Stimulated activated effector memory CD8-positive, alpha-beta T cell treated with anti-CD3 and anti-CD28 coated beads, Interleukin-12 subunit alpha, Interleukin-12 subunit beta, amount 100 ng/mL, for 72 hours (primary cell): ENCODE measurements around the gene ZNF883.
"Not testable (repeated sequence)": the region's sequence is repeated elsewhere in the genome, so short reads cannot be mapped to it uniquely, and the experiment has no call there.

Experiments used
- ATAC-seq: fragments of 150-1000 bp; cut with Tn5 transposase; 2 replicates; pipeline ENCODE4 v1.10.0; 2021
- DNase-seq, 2 donors: peaks; one replicate each; pipeline ENCODE4 v3.0.0; 2021 to 2022; ENCODE audit warnings: low spot score in 2 of 2
- H3K27ac Mint-ChIP-seq: one replicate; pipeline ENCODE4 v1.8.0; 2022; ENCODE audit warnings: mild to moderate bottlenecking, mixed read lengths
- H3K36me3 Mint-ChIP-seq: one replicate; pipeline ENCODE4 v1.8.0; 2022; ENCODE audit warnings: mild to moderate bottlenecking, mixed read lengths
- H3K4me1 Mint-ChIP-seq: one replicate; pipeline ENCODE4 v1.8.0; 2022; ENCODE audit warnings: mixed read lengths
- H3K4me3 Mint-ChIP-seq: one replicate; pipeline ENCODE4 v1.8.0; 2022; ENCODE audit warnings: mild to moderate bottlenecking, mixed read lengths
- H3K9me3 Mint-ChIP-seq: one replicate; pipeline ENCODE4 v1.8.0; 2022; ENCODE audit warnings: mixed read lengths

Gene ZNF883

DNA sequence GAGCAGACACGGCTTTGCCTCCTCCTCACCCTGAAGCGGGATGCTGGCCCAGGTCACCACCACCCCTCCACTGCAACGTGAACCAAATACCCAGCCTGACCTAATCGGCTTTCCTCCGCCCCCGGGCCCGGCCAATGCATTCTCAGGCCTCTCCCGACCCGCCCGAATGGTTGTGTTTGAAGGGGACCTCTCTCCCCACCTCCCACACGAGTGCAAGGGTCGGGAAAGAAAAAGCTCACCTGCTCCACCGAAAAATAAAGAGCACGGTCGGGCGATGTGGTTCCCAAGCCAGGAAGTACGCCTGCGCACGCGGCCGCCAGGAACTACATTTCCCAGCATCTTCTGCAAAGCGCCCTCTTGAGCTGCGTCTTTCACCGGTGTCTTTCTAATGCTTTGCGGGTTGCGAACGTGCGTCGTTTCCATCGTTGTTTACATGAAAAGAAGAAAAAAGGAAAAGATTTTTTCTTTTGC, at the start of gene ZNF883:
Gene ZNF883 (minus strand): TSS at position 282 of the 471 bp plus-strand sequence.
- Mint-ChIP-seq H3K9me3 (peaks cover 16% of the 10 kb centered on the region), H3K27ac (no peak within 1 kb of the TSS), H3K4me3 (peak within 1 kb of the TSS; percentile 69), H3K36me3 (no peaks in the 10 kb centered on the region), H3K4me1 (no peaks in the 10 kb centered on the region)
- no peak for DNase-seq
- ATAC-seq = peak; percentile 58

DNA sequence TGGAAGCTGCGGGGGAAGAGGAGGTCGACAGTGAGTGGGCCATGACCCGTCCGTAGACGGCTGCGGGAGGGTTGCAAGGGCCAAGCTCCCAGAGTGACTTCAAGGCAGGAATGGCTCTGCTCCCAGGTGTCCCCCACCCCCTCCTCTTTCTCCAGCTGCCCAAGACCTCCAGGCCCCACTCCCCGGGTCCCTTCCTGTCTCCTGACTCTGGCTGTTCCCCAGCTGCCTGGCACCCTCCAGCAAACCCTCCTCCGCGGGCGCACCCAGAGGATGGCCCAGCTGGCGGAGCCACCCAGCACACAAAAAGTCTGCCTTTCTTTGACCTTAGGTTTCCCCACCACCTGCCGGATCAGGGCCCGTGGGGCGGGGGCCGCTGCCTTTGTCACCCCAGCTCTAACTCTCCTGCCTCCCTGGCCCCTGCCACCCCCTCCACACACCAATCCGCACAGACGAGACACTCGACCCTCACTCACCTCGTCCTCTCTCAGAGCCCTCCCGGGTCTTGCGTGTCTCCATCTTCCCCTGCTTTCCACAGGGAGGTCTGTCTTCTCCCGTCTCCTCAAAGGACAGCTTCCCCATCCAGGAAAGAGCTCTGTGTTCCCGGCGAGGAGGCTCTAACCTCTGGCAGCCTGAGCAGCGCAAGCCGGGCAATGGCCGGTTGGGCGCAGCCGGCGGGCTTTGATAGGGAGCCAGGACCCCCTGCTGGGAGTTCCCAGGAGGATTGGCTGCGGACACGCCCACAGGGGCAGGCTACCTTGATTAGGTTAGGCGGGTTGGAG, 49.3 kb upstream of the ZNF883 start:
- not testable (repeated sequence) for H3K9me3 Mint-ChIP-seq, H3K4me3 Mint-ChIP-seq, ATAC-seq, H3K36me3 Mint-ChIP-seq, H3K27ac Mint-ChIP-seq, H3K4me1 Mint-ChIP-seq
- DNase-seq = peak in 1 of 2 donors; percentile 20

DNA sequence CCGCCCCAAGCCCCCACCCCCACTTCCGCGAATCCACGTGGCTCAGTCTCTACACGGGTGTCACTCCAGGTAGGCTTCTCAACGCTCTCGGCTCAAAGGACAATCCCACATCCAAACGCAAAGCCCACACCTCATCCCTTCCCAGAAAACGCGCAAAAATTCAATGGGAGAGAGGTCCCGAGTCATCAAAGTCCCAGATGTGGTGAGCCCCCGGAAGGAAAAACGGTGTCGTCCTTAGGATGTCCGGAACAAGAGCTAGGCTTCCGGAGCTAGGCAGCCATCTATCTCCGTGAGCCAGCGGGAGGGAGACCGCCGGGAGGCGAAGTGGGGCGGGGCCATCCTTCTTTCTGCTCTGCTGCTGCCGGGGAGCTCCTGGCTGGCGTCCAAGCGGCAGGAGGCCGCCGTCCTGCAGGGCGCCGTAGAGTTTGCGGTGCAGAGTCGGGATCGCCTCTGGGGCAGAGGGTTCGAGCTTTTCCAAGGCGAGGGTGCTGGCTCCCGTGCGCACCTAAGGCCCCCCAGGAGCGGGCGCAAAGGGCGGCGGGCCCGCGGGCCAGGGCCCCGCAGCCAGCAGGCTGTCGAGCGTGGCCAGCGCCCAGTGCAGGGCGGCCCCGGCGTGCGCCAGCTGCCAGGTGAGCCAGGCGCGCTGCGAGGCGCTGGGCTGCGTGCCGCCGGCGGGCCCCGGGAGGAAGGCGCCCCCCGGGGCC, 47.7 kb upstream of the ZNF883 start:
- not testable (repeated sequence) for ATAC-seq, DNase-seq, H3K4me1 Mint-ChIP-seq, H3K27ac Mint-ChIP-seq, H3K9me3 Mint-ChIP-seq, H3K36me3 Mint-ChIP-seq
- peak overlapping the region; percentile 38 for H3K4me3 Mint-ChIP-seq

DNA sequence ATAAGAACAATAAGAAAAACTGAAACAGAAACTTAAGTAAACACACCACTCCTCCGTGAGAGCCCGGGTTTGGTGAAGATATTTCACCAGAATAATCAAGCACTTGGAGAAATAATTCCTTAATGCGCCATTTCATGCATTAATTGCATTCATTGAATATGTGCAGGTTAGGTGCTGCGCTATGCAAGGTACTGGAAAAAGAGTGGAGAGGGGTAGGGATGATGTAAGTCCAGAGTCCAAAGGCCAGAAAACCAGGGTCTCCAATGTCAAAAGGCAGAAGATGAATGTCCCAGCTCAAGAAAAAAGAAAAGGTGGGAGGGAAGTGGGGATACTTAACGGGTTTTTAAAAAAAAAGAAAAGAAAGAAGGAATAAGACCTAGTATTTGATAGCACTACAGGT, 45.2 kb upstream of the ZNF883 start:
- H3K9me3 Mint-ChIP-seq = no peaks in the 10 kb centered on the region
- H3K27ac Mint-ChIP-seq = no peak overlapping the region
- H3K36me3 Mint-ChIP-seq = no peaks in the 10 kb centered on the region
- no peak for DNase-seq
- no peak overlapping the region for H3K4me3 Mint-ChIP-seq
- no peaks in the 10 kb centered on the region for H3K4me1 Mint-ChIP-seq
- no peak for ATAC-seq

DNA sequence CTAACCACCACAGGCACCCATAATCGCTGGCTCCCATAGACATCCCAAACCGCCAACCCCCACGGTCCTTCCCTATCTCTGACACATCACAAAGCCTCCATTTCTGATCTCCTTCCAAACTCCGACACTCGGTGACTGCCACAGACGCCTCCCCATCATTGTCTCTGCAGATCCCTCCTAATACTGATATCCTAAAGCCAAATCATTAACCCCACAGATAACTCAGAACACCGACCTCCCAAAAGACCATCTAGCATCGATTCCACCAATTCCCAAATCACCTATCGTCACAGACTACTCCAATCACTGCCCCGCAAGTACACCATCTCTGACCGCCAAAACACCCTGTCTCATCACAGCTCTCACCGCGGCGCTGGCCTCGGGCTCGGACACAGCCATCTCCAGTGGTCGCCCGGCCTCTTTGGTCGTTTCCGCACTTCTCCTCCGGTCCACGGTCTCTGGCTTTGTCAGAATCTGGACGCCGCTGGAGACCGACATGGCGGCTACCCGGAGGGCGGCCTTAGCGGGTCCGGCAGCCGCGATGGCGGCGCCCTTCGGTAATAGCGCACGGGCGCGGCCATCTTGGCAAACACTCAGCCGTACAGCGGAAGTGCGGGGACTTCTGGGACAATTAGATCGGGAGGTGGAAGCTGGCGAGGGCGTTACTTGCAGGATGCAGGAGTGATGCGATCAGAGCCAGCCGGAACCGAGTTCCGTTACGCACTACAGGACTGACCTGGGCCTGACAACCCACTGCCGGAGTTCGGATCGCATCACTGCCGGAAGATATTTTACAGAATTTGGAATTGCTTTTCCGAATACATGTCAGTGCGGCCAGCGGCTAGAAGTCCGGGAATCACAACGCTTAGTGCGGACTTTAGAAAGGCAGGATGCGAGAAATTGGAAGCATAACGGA, 44.5 kb upstream of the ZNF883 start, which contains the start of gene ZFP37:
Gene ZFP37 (minus strand): TSS at position 534 of the 916 bp plus-strand sequence. CDS start 36 bp downstream, at position 498.
- DNase-seq (peak; percentile 71 to 86), ATAC-seq (peak; percentile 97)
- H3K27ac Mint-ChIP-seq = no peak within 1 kb of the TSS
- no peak within 1 kb of the TSS for H3K4me3 Mint-ChIP-seq
- no peaks in the 10 kb centered on the region for H3K36me3 Mint-ChIP-seq
- no peaks in the 10 kb centered on the region for H3K9me3 Mint-ChIP-seq
- no peaks in the 10 kb centered on the region for H3K4me1 Mint-ChIP-seq

DNA sequence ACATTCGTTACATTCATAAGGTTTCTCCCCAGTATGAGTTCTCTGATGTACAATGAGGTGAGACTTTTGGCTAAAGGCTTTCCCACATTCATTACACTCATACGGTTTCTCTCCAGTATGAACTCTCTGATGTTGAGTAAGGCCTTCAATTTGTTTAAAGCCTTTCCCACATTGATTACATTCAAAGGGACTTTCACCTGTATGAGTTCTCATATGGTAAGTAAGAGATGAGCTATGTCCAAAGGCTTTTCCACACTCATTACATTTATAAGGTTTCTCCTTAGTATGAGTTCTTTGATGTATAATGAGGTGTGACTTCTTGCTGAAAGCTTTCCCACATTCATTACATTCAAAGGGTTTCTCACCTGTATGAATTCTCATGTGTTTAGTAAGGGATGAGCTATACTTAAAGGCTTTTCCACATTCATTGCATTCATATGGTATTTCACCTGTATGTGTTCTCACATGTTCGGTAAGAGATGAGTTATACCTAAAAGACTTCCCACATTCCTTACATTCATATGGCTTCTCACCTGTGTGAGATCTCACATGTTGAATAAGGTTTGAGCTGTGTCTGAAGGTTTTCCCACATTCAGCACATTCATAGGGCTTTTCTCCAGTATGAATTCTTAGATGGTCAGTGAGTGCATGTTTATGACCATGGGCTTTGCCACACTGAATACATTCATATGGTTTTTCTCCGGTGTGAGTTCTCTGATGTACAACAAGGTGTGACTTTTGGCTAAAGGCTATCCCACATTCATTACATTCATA, 31.1 kb upstream of the ZNF883 start:
- H3K4me3 Mint-ChIP-seq = no peak overlapping the region
- DNase-seq (no peak), ATAC-seq (no peak)
- peaks cover 32% of the 10 kb centered on the region for H3K36me3 Mint-ChIP-seq
- H3K27ac Mint-ChIP-seq = no peak overlapping the region
- H3K4me1 Mint-ChIP-seq = no peaks in the 10 kb centered on the region
- H3K9me3 Mint-ChIP-seq = peaks cover 45% of the 10 kb centered on the region

DNA sequence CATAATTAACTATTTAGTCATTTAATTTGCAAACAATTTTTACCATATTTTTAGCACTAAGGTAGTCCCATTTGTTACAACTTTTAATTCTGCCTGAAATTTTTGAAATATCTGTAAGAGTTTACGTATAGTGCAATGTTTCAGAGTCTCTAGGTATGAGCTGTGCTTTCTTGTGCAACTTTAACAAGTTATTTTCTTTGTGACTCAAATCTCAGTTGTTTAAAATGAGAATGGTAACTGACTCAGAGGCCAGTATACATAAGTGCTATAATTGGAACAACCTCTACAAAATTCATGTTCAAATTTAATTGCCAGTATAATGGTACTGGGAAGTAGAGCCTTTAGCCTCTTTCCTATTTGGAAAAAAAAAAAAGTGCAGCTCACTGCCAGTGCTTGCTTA, 14.2 kb upstream of the ZNF883 start:
- Mint-ChIP-seq H3K9me3 (peaks cover 26% of the 10 kb centered on the region), H3K27ac (no peak overlapping the region), H3K4me1 (no peaks in the 10 kb centered on the region), H3K36me3 (no peaks in the 10 kb centered on the region), H3K4me3 (no peak overlapping the region)
- ATAC-seq = no peak
- no peak for DNase-seq

DNA sequence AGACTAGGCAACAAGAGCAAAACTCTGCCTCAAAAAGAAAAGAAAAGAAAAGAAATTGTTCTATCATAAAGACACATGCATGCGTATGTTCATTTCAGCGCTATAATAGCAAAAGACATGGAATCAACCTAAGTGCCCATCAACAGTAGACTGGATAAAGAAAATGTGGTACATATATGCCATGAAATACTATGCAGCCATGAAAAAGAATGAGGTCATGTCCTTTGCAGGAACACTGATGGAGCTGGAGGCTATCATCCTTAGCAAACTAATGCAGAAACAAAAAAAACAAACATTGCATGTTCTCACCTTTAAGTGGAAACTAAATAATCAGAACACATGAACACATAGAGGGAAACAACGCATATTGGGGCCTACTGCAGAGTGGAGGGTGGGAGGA, 6.3 kb upstream of the ZNF883 start:
- H3K4me1 Mint-ChIP-seq = no peaks in the 10 kb centered on the region
- no peaks in the 10 kb centered on the region for H3K36me3 Mint-ChIP-seq
- H3K4me3 Mint-ChIP-seq = no peak overlapping the region
- no peak for ATAC-seq
- no peak overlapping the region for H3K27ac Mint-ChIP-seq
- peaks cover 26% of the 10 kb centered on the region for H3K9me3 Mint-ChIP-seq
- DNase-seq = no peak

DNA sequence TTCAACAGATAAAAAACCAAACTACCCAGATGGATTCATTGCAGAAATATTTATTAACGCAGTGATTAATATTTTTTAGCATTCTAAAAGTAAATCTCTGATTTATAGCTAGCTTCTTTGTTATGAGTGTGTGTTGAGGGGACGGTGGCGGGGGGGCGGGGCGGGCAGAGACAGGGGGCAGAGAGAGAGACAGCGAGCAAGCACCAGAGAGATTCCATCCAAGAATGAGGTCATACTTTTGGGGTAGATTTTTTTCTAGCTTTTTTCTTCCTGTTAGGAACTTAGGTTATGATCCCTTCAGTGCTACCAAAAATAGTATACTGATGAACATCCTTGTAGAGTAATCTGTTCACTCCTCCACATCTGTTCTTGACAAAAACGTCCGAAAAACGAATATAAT, 500 bp upstream of the ZNF883 start:
- Mint-ChIP-seq H3K9me3 (peaks cover 16% of the 10 kb centered on the region), H3K27ac (no peak overlapping the region), H3K4me1 (no peaks in the 10 kb centered on the region), H3K36me3 (no peaks in the 10 kb centered on the region), H3K4me3 (peak overlapping the region; percentile 69)
- no peak for DNase-seq
- ATAC-seq = no peak

DNA sequence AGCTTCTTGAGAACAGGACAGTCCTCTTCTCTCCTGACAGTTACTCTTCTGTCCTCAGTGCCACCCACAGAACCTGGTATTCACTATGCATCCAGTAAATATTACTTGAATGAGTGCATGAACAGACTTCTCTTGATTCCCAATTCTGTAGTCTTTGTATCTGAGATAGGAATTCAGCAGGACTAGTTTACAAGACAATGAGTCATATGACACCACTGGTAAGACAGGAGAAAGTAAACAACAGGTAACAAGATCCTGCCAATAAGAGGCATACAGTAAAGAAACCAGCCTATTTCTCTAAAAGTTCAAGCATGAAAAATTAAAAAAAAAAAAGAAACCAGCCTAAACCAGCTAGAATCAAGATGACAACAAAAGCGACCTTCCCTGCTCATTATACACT, 6.2 kb downstream of the ZNF883 start:
- Mint-ChIP-seq H3K4me3 (no peak overlapping the region), H3K4me1 (no peaks in the 10 kb centered on the region), H3K27ac (no peak overlapping the region), H3K9me3 (peaks cover 24% of the 10 kb centered on the region), H3K36me3 (peaks cover 4% of the 10 kb centered on the region)
- no peak for DNase-seq
- no peak for ATAC-seq

DNA sequence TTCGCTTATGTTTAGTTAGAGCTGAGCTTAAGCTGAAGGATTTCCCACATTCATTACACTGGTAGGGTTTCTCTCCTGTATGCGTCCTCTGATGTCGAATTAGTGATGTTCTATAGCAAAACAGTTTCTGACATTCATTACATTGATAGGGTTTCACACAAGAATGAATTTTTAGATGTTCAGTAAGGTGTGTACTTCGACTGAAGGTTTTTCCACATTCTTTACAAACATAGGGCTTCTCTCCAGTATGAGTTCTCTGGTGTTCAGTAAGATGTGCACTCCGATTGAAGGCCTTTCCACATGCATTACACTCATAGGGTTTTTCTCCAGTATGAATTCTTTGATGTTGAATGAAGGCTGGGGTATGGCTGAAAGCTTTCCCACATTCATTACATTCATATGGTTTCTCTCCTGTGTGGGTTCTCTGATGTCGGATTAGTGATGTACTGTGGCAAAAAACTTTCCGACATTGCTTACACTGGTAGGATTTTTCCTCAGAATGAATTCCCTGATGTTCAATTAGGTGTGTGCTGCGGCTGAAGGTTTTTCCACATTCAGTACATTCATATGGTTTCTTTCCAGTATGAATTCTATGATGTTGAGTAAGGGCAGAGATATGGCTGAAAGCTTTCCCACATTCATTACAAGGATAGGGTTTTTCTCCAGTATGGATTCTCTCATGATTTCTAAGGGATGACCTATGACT, 14.6 kb downstream of the ZNF883 start:
- H3K4me3 Mint-ChIP-seq = no peak overlapping the region
- H3K9me3 Mint-ChIP-seq = peaks cover 43% of the 10 kb centered on the region
- peaks cover 7% of the 10 kb centered on the region for H3K36me3 Mint-ChIP-seq

DNA sequence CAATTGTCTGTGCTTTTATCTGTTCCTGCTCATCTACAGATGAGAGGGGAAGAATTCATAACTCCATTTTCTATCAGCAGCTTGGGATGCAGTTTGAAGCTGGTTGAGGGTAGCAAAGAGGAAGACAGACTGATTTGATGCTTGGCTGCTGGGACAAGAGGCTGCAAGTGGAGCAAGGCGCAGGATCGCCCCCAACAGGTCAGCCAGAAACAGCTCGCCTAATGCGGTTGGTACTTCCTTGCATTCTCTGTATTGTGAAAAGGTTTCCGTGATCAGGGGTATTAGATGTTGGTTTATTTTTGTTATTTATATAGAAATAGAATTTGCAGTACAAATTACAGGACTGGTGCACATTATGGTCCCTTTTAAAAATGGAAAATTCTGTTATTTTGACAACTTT, 40.6 kb downstream of the ZNF883 start:
- Mint-ChIP-seq H3K27ac (no peak overlapping the region), H3K36me3 (no peaks in the 10 kb centered on the region), H3K9me3 (peaks cover 3% of the 10 kb centered on the region), H3K4me3 (no peak overlapping the region), H3K4me1 (no peaks in the 10 kb centered on the region)
- ATAC-seq = no peak
- no peak for DNase-seq

More for the DNA sequence above, 14.6 kb downstream of the ZNF883 start:
- ATAC-seq (no peak), DNase-seq (no peak)
- Mint-ChIP-seq H3K27ac (no peak overlapping the region), H3K4me1 (no peaks in the 10 kb centered on the region)

DNA sequence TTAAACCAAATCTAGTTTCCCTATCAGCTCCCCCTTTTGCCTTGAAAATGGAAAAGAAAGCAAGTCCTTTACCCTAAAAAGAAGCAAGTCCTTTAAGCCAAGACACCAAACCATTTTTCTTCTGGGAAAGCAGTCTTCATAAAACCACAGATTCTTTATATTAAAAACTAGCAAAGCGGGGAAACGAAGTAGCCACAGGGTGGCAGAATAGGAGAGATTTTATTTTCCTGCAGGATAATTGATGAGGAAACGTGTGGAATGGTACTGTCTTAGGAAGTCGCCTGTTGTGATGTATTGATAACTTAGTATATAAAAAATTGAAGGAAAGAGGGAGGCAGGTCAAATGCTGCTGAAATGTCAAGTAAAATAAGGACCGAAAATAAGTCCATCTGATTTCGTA, 41.1 kb downstream of the ZNF883 start:
- H3K9me3 Mint-ChIP-seq = peaks cover 3% of the 10 kb centered on the region
- no peak overlapping the region for H3K27ac Mint-ChIP-seq
- H3K36me3 Mint-ChIP-seq = no peaks in the 10 kb centered on the region
- H3K4me3 Mint-ChIP-seq = no peak overlapping the region
- DNase-seq (no peak), ATAC-seq (no peak)
- H3K4me1 Mint-ChIP-seq = no peaks in the 10 kb centered on the region

DNA sequence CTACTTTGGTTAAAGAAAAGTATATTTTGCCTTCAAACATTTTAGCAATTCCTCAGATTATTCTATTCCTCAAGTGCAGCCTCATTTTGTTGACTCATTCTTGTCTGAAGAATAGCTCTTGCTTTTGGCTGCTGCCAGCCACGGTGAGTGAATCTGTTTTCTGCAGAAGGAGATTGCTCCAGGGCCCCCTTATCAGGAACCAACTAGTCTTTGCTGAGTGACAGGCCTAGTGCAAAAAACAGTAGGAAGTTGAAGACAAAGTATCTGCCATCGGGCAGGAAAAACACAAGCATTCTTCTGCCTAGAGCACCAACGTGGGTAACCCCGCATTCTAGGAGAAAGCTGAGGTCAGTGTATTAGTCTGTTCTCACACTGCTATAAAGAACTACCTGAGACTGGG, 42.3 kb downstream of the ZNF883 start:
- no peak overlapping the region for H3K4me3 Mint-ChIP-seq
- ATAC-seq (no peak), DNase-seq (no peak)
- H3K27ac Mint-ChIP-seq = no peak overlapping the region
- H3K9me3 Mint-ChIP-seq = no peaks in the 10 kb centered on the region
- no peaks in the 10 kb centered on the region for H3K36me3 Mint-ChIP-seq
- H3K4me1 Mint-ChIP-seq = no peaks in the 10 kb centered on the region
